Gastroesophageal sphincter (tissue), 4 donors: ENCODE measurements around the gene NDUFC1. TPM values are rescaled to one million over a fixed set of nuclear protein-coding genes. Genes with fewer than 3 reads are reported as not detected.

ENCODE experiments used
- ATAC-seq: fragments of 150-250 bp; one replicate; pipeline ENCODE4 v1.9.1; 2016; ENCODE audit warnings: mild to moderate bottlenecking, moderate library complexity
- H3K27ac ChIP-seq, 4 donors: fragments of 200-600 bp; sonication (generic) in 3 of 4; 1 replicate in 3 of 4; 2 replicates in 1 of 4; pipeline ENCODE4 v1.5.1; 2016 to 2019
- H3K27me3 ChIP-seq: fragments of 200-600 bp; sonication (generic); one replicate; pipeline ENCODE4 v1.5.1; 2019
- H3K36me3 ChIP-seq, 2 donors: fragments of 200-600 bp; sonication (generic); one replicate each; pipeline ENCODE4 v1.5.1; 2019; ENCODE audit warnings: control low read depth in 1 of 2
- H3K4me1 ChIP-seq, 3 donors: fragments of 200-600 bp; sonication (generic); 1 replicate in 2 of 3; 2 replicates in 1 of 3; pipeline ENCODE4 v1.5.1; 2016 to 2019; ENCODE audit warnings: control low read depth in 2 of 3
- H3K4me3 ChIP-seq, 2 donors: fragments of 200-600 bp; sonication (generic); one replicate each; pipeline ENCODE4 v1.5.1; 2019; ENCODE audit warnings: mild to moderate bottlenecking in 1 of 2, moderate library complexity in 1 of 2
- H3K9me3 ChIP-seq, 3 donors: fragments of 200-600 bp; sonication (generic); one replicate each; pipeline ENCODE4 v1.5.1; 2017 to 2019; ENCODE audit warnings: control low read depth in 2 of 3
- EP300 ChIP-seq: sonication (generic); formaldehyde crosslinking; IDR thresholded peaks from one replicate; pipeline ENCODE4 v1.6.1; 2017; ENCODE audit warnings: antibody characterized with exemption, mild to moderate bottlenecking
- POLR2A ChIP-seq, 2 donors: fragments of 450-650 bp; IDR thresholded peaks; one replicate each; pipeline ENCODE4 v1.6.1; 2017; ENCODE audit warnings: antibody characterized with exemption in 2 of 2, mild to moderate bottlenecking in 2 of 2, moderate library complexity in 1 of 2
- POLR2AphosphoS5 ChIP-seq: sonication (generic); formaldehyde crosslinking; IDR thresholded peaks from one replicate; pipeline ENCODE4 v1.6.1; 2017; ENCODE audit warnings: antibody characterized with exemption
- WGBS, 2 donors: methylation state at CpG; one replicate each; pipeline ENCODE4 v1.1.5; 2018; ENCODE audit warnings: low coverage in 1 of 2; 5-methylcytosine and 5-hydroxymethylcytosine counted together
- total RNA-seq, 4 donors: library from RNA; depleted of rRNA; stranded (reverse); fragments of >200 nt; gene quantifications; one replicate each; pipeline ENCODE4 v1.1.0, GENCODE V29; 2016
- TF ChIP-seq, protein P1 (sequence below), 4 experiments: fragments of 200-600 bp in 2 of 4; fragments of 450-650 bp in 2 of 4; sonication (generic) in 1 of 4; IDR thresholded peaks; one replicate each; pipeline ENCODE4 v1.5.1; 2017 to 2019; ENCODE audit warnings: antibody characterized with exemption in 4 of 4, mild to moderate bottlenecking in 2 of 4, moderate library complexity in 2 of 4

Gene NDUFC1
- total RNA-seq, 4 donors from 2014 or later, result 31.0 to 61.0 (median 48.4) TPM

- Histone ChIP-seq H3K9me3 (no peaks in the 10 kb centered on the region), H3K4me1 (peaks cover 0 to 75% (median 16%) of the 10 kb centered on the region in 3 donors), H3K27me3 (no peaks in the 10 kb centered on the region), H3K4me3 (no peak overlapping the region), H3K36me3 (peaks cover 0 to under 1% of the 10 kb centered on the region in 2 donors), H3K27ac (peak overlapping the region in 2 of 4 donors; percentile 92 to 93)
- ATAC-seq, result no peak
- TF ChIP-seq POLR2AphosphoS5 (no peak), EP300 (no peak), POLR2A (IDR thresholded peaks at IDR 0.05) (no peak)
- TF ChIP-seq, protein P1, sequence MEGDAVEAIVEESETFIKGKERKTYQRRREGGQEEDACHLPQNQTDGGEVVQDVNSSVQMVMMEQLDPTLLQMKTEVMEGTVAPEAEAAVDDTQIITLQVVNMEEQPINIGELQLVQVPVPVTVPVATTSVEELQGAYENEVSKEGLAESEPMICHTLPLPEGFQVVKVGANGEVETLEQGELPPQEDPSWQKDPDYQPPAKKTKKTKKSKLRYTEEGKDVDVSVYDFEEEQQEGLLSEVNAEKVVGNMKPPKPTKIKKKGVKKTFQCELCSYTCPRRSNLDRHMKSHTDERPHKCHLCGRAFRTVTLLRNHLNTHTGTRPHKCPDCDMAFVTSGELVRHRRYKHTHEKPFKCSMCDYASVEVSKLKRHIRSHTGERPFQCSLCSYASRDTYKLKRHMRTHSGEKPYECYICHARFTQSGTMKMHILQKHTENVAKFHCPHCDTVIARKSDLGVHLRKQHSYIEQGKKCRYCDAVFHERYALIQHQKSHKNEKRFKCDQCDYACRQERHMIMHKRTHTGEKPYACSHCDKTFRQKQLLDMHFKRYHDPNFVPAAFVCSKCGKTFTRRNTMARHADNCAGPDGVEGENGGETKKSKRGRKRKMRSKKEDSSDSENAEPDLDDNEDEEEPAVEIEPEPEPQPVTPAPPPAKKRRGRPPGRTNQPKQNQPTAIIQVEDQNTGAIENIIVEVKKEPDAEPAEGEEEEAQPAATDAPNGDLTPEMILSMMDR (IDR thresholded peaks at IDR 0.05), result no peak
- 22 to 32% methylated on average over 1 of the region's 1 CpG for WGBS, 2 donors
Observed at GRCh38 chr4:139299536-139299935, 2.7 kb downstream of the NDUFC1 start.

DNA sequence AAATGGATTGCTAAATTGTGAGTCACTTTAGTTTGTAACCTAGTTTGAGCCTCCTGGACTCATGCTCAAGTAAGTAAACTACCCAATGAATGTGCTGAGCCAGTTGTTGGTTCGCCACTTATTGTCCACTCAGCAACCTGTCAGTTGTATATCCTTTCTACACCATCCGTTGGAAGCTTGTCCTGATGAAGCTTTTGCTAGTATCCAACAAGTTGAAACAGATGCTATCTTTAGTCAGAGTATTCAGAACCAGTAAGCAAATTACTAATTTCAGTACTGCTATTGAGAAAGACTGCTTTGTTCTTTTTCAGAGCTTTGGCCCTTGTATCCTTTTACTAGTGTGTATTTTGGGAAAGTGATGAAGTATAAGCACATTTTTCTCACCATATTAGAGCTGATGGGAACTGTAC is 5.3 kb downstream of the NDUFC1 start:
- Histone ChIP-seq H3K9me3 (no peaks in the 10 kb centered on the region), H3K4me1 (peaks cover 0 to 77% (median 15%) of the 10 kb centered on the region in 3 donors), H3K4me3 (no peak overlapping the region), H3K27ac (no peak overlapping the region), H3K27me3 (no peaks in the 10 kb centered on the region), H3K36me3 (peaks cover 0 to 18% of the 10 kb centered on the region in 2 donors)
- TF ChIP-seq POLR2AphosphoS5, result no peak
- TF ChIP-seq POLR2A (IDR thresholded peaks at IDR 0.05), result no peak
- TF ChIP-seq, protein P1 (IDR thresholded peaks at IDR 0.05), result no peak
- no peak for TF ChIP-seq EP300
- ATAC-seq, result no peak
- WGBS, 2 donors, result 55 to 56% methylated on average over 2 of the region's 2 CpGs

DNA sequence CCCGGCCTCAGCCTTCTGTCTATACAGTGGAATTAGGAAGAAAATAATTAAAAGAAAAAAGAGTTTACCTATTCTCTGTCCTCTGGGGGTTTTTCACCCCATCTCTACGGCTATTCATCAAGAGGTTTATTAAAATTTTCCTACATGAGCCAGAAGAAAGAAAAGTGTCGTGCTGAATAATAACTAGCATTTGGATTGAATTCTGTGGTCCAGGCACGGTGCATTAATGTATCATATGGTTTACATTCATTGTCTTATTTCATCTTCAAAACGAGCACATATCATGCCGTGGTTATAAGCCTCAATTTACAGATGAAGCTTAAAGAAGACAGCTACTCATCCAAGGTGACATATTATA is 6.4 kb downstream of the NDUFC1 start:
- Histone ChIP-seq H3K27me3 (no peaks in the 10 kb centered on the region), H3K36me3 (peaks cover 0 to 29% of the 10 kb centered on the region in 2 donors), H3K9me3 (no peaks in the 10 kb centered on the region), H3K27ac (peak overlapping the region; percentile 54 to 92 (median 88)), H3K4me1 (peaks cover 0 to 78% (median 15%) of the 10 kb centered on the region in 3 donors), H3K4me3 (peak overlapping the region; percentile 80 to 87)
- ATAC-seq, result no peak
- TF ChIP-seq EP300 (no peak), POLR2AphosphoS5 (no peak)
- TF ChIP-seq, protein P1 (IDR thresholded peaks at IDR 0.05), result no peak
- 0 to 8% methylated on average over 5 to 6 of the region's 6 CpGs for WGBS, 2 donors

DNA sequence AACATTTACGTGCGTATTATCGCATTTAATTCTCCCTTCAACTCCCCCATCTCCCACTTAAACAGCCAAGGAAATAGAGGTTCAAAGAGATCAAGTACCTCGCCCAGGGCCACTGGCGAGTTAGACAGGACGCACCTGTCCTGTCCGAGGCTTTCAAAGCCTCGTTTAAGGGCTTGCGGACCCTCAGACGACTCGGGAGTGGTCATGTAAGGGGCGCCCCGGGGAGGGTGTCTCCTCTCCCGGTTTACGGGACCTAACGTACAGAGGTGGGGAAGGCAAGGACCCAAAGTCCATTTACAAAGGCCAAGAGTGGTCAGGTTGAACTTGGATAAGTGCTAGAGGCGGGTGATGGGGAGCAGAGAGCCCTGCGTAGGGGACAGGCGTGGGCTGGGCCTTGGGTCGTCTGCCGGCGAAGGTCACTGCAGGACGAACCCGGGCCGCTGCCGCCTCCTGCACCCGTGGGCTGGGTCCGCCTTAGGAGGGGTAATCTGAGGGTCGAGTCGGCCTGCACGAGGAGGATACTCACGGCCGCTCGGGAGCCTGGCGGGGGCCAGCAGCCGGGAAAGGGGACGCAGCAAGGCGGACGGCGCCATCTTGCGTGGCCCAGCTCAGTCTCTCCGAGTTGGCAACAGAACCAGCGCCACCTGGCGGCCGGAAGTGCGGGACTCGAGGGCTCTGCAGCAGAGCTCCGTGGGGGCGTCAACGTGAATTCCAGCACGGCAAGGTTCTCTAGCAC is 6.9 kb downstream of the NDUFC1 start:
- peak; percentile 97 for ATAC-seq
- peak overlapping the region; percentile 80 to 87 for H3K4me3 ChIP-seq
- peak; percentile 70 for TF ChIP-seq POLR2AphosphoS5
- TF ChIP-seq EP300, result no peak
- peak; percentile 41 to 46 for TF ChIP-seq POLR2A (IDR thresholded peaks at IDR 0.05)
- TF ChIP-seq, protein P1 (IDR thresholded peaks at IDR 0.05), result peak; percentile 93 to 98 (median 95)
- peaks cover 0 to 74% (median 15%) of the 10 kb centered on the region in 3 donors for H3K4me1 ChIP-seq
- peak overlapping the region; percentile 54 to 92 (median 88) for H3K27ac ChIP-seq
- peaks cover 0 to 33% of the 10 kb centered on the region in 2 donors for H3K36me3 ChIP-seq
- WGBS, 2 donors, result 0 to 1% methylated on average over 5 to 22 of the region's 51 CpGs
- H3K27me3 ChIP-seq, result no peaks in the 10 kb centered on the region
- H3K9me3 ChIP-seq, result no peaks in the 10 kb centered on the region

GRCh38 chr4:139286186-139286698 is 16.0 kb downstream of the NDUFC1 start:
- H3K27me3 ChIP-seq, result no peaks in the 10 kb centered on the region
- TF ChIP-seq POLR2AphosphoS5 (no peak), POLR2A (IDR thresholded peaks at IDR 0.05) (no peak), EP300 (no peak)
- TF ChIP-seq, protein P1 (IDR thresholded peaks at IDR 0.05), result no peak
- H3K4me1 ChIP-seq, result no peaks in the 10 kb centered on the region
- H3K4me3 ChIP-seq, result no peak overlapping the region
- no peak overlapping the region for H3K27ac ChIP-seq
- H3K9me3 ChIP-seq, result no peaks in the 10 kb centered on the region
- ATAC-seq, result no peak
- 88% methylated on average over 7 of the region's 7 CpGs; no CpG with 5 or more reads in 1 of the 2 donors for WGBS, 2 donors
- peaks cover 0 to 42% of the 10 kb centered on the region in 2 donors for H3K36me3 ChIP-seq
